ENCODE data around the gene VANGL2. TPM values are rescaled to one million over a fixed set of nuclear protein-coding genes. Genes with fewer than 3 reads are reported as not detected.

The VANGL2 gene
- total and polyA plus RNA-seq, 2 experiments from 2014 or later: 17.7 to 51.3 TPM

- Mint-ChIP-seq H3K9me3 (no peaks in the 10 kb centered on the region), H3K36me3 (ENCODE audit: low read depth) (peaks cover 80% of the 10 kb centered on the region), H3K4me1 (no peaks in the 10 kb centered on the region), H3K4me3 (no peak overlapping the region), H3K27ac (no peak overlapping the region), H3K27me3 (ENCODE audit: insufficient read depth, low read depth, poor library complexity) (peaks cover 2% of the 10 kb centered on the region)
- H3K27ac ChIP-seq (ENCODE audit: low read depth): no peak overlapping the region
- no peaks in the 10 kb centered on the region for H3K9me2 ChIP-seq (ENCODE audit: insufficient read depth)
- DNase-seq (ENCODE audit: low spot score) (no peak), ATAC-seq (no peak)
- no peaks in the 10 kb centered on the region for H3K27me3 ChIP-seq (ENCODE audit: insufficient read depth)
- no peak overlapping the region for H2AFZ ChIP-seq
- 0 out of 2 replicates have a peak, but pooled peaks cover 3% of the 10 kb centered on the region for H3F3A ChIP-seq (replicated peaks; ENCODE audit: low read depth)
- H3K4me1 ChIP-seq (ENCODE audit: insufficient read depth): no peaks in the 10 kb centered on the region
- no peak overlapping the region for H3K4me3 ChIP-seq
- H3K4me2 ChIP-seq: no peak overlapping the region
- no peaks in the 10 kb centered on the region for H3K79me2 ChIP-seq (replicated peaks; ENCODE audit: insufficient read depth)
- H4K20me1 ChIP-seq (replicated peaks; ENCODE audit: insufficient read depth): no peaks in the 10 kb centered on the region; the same call in 1 of the 2 replicates
- H3K36me3 ChIP-seq (ENCODE audit: insufficient read depth): peaks cover 38% of the 10 kb centered on the region
- TF ChIP-seq ZNF462 (CRISPR knock-in tag; IDR thresholded peaks at IDR 0.05) (no peak), EZH2phosphoT487 (IDR thresholded peaks at IDR 0.05; ENCODE audit: unreplicated experiment) (no peak), ETS1 (IDR thresholded peaks at IDR 0.05) (no peak), REST (IDR thresholded peaks at IDR 0.05; ENCODE audit: unreplicated experiment) (no peak), EZH2 (IDR thresholded peaks at IDR 0.05; ENCODE audit: low read depth, unreplicated experiment) (no peak), CTCF (conservative IDR thresholded peaks at IDR 0.05; ENCODE audit: low read depth in 2 of 2) (no peak), CREB1 (CRISPR knock-in tag; IDR thresholded peaks at IDR 0.05; ENCODE audit: low read depth) (no peak), STAT1 (IDR thresholded peaks at IDR 0.05; ENCODE audit: unreplicated experiment) (no peak), ZNF114 (CRISPR knock-in tag; IDR thresholded peaks at IDR 0.05) (no peak), POLR2AphosphoS5 (IDR thresholded peaks at IDR 0.05; ENCODE audit: low read depth) (no peak), NANOG (IDR thresholded peaks at IDR 0.05; ENCODE audit: borderline replicate concordance) (no peak), JUNB (IDR thresholded peaks at IDR 0.05; ENCODE audit: unreplicated experiment) (no peak), ZNF331 (CRISPR knock-in tag; IDR thresholded peaks at IDR 0.05; ENCODE audit: low read depth) (no peak)
These were observed 47.8 kb upstream of the VANGL2 start for GRCh38 chr1:160352555-160352954.

All from GM23338 (cell line).